CD4-positive, alpha-beta T cell treated with Interleukin-6 for 4 hours (primary cell): ENCODE data around the gene SOCS1.

Source experiments
- DNase-seq: peaks from one replicate; pipeline ENCODE4 v3.0.0-alpha.2; 2020; ENCODE audit warnings: mixed read lengths

The SOCS1 gene

DNA sequence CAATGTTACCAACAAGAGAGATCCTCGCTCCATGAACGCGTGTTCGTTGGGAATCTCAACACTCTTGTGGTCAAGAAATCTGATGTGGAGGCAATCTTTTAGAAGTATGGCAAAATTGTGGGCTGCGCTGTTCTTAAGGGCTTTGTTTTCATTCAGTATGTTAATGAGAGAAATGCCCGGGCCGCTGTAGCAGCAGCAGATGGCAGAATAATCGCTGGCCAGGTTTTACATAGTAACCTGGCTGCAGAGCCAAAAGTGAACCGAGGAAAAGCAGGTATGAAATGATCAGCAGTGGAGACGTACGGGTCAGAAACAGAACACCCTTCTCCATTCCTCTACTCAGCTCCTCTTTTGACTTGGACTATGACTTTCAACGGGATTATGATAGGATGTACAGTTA lies 13.3 kb downstream of the SOCS1 start:
- no peak for DNase-seq

DNA sequence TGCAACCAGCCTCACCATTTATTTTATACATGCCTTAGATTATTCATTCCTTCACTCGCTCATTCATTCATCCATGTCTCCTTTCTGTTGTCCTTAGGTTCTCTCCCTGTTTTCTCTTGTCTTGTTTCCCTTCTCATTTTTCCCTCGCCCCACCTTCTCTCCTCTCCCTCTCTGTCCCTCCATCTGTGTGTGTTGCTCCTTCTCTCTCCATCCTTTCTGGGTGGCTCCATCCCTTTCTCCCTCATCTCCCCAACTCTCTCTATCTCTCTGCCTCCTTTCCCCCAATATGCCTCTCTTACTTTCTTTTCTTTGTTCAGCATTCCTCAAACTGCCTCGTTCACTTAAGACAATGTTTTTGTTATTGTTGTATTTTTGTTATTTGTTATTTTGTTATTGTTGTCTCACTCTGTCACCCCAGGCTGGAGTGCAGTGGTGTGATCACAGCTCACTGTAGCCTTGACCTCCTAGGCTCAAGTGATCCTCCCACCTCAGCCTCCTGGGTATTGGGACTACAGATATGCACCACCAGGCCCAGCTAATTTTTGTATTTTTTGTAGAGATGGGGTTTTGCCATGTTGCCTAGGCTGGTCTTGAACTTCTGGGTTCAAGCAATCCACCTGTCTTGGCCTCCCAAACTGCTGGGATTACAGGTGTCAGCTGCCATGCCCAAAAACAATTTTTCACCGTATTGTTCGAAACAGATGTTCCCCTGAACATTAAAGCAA lies 14.4 kb downstream of the SOCS1 start:
- no peak for DNase-seq

- DNase-seq: peak; percentile 41
Measured at GRCh38 chr16:11240636-11241473, 15.1 kb downstream of the SOCS1 start.

DNA sequence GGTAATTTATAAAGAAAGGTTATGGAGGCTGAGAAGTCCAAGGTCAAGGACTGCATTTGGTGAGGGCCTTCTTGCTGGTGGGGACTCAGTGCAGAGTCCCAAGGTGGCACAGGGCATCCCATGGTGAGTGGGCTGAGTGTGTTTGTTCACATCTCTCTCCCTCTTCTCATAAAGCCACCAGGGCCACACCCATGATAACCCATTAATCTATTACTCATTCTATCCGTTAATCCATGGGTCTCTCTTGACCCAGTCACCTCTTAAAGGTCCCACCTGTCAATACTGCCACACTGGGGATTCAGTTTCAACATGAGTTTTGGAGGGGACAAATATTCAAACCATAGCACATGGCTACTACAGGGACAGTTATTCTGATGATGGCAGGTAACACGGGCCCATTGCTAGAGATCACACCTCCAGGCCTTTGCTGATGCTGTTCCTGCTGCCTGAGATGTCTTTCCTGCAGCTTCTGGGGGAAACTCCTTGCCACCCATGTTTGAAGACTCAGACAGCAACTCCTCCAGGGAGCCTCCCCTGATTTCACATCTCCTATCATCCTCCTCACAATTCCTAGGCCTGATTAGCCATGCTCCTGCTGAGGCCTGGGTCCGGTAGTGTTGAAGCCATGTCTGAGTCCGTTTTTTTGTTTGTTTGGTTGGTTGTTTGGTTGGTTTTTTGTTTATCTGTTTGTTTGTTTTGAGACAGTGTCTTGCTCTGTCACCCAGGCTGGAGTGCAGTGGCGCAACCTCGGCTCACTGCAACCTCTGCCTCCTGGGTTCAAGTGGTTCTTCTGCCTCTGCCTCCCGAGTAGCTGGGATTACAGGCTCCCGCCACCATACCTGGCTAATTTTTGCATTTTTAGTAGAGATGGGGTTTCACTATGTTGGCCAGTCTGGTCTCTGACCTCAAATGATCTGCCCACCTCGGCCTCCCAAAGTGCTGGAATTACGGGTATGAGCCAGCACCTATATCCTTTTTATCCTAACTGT lies 16.1 kb downstream of the SOCS1 start:
- no peak for DNase-seq

GRCh38 chr16:11238272-11239202 lies 17.5 kb downstream of the SOCS1 start:
- DNase-seq: no peak

DNA sequence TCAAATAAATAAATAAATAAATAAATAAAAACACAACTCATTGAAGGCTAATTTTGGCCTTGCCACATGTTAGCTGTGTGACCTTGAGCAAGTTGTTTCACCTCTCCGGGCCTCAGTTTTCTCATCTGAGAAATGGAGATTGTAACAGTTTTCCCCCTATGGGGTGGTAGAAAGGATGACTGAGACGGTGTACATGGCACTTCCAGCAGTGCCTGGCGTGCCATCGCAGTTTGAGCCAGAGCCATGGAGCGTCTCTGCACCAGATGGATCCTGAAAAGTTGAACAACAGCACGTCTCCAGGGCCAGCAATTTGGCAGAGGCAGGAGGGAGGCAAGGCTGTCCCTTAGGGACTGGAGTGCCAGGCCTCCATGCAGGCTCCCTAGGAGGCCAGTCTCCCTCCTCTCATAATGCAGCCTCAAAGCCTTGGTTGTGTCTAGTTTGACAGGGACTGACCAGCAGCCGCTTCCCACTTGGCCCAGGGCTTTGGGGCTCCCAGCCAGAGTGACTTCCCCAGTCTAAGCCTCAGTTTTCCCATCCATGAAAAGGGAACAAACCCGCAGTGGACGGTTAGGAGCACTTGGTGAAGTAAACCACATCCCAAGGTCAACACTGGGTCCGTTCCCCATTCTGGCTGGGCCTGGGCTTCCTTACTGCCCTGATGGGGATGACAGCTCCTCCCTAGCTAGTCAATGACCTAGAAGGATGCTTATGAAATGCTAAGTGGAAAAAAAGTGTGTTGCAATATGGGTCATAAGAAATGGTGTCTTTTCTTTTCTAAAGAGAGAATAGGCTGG lies 19.3 kb downstream of the SOCS1 start:
- no peak for DNase-seq

DNA sequence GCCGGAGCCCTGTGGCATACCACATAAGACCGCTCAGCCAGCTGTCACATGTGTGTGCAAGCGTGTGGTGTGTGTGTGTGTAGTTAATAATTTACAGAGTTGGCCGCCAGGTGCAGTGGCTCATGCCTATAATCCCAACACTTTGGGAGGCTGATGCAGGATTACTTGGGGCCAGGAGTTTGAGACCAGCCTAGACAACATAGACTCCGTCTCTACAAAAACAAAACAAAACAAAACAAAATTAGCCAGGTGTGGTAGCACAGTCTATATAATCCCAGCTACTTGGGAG lies 20.4 kb downstream of the SOCS1 start:
- no peak for DNase-seq

DNA sequence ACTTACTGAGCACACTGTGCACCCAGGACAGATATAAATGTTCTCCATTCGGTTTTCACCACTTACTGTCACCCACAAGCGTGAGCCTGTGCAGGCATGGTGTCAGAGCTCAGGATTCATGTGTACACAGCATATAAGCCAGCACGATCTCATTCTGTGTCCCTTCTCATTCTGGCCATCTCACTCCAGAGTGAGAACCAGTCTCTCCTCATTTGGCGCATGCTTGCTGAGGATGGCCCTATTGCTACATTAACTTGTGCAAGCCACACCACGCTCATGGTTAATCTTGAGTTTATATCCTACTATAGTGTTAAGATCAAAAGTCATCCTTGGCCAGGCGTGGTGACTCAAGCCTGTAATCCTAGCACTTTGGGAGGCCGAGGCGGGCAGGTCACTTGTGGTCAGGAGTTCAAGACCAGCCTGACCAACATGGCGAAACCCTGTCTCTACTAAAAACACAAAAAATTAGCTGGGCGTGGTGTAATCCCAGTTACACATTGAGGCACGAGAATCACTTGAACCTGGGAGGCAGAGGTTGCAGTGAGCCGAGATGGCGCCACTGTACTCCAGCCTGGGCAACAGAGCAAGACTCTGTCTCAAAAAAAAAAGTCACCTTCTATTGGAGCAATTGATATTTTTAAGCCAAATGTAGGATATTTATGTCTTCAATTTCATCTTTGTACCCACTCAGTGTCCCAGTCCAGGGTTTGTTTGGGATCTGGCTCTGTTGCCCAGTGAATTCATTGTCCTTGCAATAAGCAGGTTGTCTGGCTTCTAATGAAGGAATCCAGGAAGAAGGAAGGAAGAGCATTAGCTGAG lies 20.9 kb downstream of the SOCS1 start:
- DNase-seq: no peak

DNA sequence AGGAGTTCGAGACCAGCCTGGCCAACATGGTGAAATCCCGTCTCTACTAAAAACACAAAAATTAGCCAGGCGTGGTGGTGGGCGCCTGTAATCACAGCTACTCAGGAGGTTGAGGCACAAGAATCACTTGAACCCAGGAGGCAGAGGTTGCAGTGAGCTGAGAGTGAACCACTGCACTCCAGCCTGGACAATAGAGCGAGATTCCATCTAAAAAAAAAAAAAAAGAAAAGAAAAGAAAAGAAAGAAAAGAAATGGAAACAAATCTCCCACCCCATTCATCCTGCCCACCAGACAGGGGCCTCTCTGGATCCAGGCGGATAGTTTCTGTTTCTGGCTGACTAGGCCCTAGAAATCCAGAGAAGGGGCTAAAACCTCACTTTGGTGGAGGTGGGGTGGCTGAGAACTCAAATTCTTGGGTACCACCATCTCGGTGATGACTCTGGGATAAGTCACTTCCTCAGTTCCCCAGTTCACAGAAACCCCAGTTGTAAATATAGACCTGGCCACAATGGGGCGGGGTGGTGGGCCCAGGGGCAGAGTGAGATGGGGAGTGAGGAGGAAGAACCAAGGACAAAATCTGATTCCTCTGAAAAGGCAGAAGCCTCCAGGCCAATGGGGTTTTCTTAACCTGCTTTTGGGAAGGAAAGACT lies 22.2 kb downstream of the SOCS1 start:
- DNase-seq: peak; percentile 77

DNA sequence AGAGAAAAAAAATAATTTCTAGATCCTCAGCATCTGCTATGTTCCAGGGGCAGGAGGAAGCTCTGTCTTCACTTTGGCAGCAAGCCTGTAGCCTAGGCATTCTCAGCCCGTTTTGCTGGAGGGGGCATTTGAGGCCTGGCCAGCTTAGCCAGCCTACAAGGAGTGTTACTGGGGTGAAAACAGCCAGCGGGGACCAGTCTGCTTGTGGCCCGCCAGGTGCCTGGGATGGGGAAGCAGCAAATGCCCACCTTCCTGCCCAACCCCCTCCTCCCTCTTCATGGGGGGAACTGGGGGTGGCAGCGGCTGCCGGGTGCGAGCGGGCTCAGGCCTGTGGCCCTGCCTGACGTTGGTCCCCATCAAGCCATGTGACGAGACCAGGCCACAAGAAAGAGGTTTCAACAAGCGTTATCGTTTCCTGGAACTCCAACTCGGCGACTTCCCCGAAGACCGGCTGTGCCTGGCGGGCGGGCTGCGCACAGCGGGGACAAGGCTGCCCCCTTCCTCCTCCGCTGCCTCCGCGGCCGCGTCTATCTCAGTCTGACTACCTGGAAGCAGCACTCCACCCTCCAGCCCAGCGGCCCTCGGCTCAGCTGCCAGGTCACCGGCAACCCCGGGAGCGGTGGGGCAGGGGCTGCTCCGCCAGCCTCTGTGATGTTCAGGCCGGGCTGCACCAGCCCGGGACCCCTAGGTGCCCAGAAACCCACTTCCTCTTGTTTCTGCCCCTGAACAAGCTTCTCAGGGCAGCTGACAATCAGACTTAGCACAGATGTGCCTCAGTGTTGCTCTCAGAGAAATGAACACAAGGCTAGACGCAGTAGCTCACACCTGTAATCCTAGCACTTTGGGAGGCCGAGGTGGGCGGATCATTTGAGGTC lies 22.9 kb downstream of the SOCS1 start:
- peak; percentile 86 for DNase-seq

DNA sequence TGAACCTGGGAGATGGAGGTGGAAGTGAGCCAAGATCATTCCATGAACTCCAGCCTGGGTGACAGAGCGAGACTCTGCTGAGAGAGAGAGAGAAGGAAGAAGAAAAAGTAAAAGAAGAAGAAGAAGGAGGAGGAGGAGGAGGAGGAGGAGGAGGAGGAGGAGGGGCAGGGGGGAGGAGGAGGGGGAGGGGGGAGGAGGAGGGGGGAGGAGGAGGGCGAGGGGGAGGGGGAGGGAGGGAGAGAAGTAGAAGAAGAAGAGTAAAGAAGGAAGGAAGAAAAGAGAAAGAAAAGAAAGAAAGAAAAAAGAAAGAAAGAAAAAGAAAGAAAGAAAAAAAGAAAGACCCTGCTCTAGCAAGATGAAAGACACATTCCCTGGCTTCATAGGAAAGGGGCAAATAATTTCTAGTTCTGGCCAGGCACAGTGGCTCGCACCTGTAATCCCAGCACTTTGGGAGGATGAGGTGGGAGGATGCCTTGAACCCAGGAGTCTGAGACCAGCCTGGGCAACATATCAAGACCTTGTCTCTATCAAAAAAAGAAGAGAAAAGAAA lies 23.6 kb downstream of the SOCS1 start:
- no peak for DNase-seq

- no peak for DNase-seq
Measured at GRCh38 chr16:11231367-11231970, 24.5 kb downstream of the SOCS1 start.

GRCh38 chr16:11229906-11230305 lies 26.1 kb downstream of the SOCS1 start:
- DNase-seq: no peak

DNA sequence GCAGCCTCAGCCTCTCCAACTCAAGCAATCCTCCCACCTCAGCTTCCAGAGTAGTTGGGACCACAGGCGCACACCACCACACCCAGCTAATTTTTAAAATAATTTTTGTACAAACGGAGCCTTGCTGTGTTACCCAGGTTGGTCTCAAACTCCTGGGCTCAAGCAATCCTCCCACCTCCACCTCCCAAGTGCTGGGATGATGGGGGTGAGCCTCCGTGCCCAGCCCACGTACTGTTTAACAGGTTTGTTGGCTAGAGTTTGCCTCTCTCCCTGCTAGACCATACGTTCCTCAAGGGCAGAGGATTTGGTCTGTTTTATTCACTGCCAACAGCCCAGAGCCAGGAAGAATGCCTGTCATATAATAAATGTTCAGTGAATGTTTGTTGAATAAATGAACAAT lies 26.6 kb downstream of the SOCS1 start:
- no peak for DNase-seq

- DNase-seq: no peak
Measured at GRCh38 chr16:11225677-11226549, 30.1 kb downstream of the SOCS1 start.

GRCh38 chr16:11224894-11225676 lies 30.9 kb downstream of the SOCS1 start:
- peak; percentile 84 for DNase-seq
